ENCODE data around the gene COL27A1. TPM values are rescaled to one million over a fixed set of nuclear protein-coding genes. Genes with fewer than 3 reads are reported as not detected.
"Not testable (repeated sequence)": the region's sequence is repeated elsewhere in the genome, so short reads cannot be mapped to it uniquely, and the experiment has no call there.

Gene COL27A1
- polyA plus RNA-seq, 4 donors = 33.2 to 38.2 (median 35.9) TPM

DNA sequence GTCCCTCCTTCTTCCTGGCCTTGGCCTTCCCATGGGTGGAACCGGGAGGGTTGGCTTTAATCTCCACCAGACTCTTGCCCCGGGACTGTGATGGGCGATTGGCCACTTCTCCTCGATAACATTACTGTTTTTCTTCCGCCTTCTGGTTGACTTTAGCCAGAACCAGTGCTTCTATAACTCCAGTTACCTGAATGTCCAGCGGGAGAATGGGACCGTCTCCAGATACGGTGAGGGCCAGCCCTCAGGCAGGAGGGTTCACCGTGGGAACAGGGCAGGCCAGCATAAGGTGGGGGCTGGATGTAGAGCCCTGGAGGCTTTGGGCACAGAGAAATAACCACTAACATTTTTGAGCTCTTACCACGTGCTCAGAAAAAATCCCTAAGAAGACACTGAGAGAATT lies 175.3 kb downstream of the COL27A1 start:
- DNase-seq (ENCODE audit: low read depth in 4 of 4, low spot score in 3 of 4) = no peak

DNA sequence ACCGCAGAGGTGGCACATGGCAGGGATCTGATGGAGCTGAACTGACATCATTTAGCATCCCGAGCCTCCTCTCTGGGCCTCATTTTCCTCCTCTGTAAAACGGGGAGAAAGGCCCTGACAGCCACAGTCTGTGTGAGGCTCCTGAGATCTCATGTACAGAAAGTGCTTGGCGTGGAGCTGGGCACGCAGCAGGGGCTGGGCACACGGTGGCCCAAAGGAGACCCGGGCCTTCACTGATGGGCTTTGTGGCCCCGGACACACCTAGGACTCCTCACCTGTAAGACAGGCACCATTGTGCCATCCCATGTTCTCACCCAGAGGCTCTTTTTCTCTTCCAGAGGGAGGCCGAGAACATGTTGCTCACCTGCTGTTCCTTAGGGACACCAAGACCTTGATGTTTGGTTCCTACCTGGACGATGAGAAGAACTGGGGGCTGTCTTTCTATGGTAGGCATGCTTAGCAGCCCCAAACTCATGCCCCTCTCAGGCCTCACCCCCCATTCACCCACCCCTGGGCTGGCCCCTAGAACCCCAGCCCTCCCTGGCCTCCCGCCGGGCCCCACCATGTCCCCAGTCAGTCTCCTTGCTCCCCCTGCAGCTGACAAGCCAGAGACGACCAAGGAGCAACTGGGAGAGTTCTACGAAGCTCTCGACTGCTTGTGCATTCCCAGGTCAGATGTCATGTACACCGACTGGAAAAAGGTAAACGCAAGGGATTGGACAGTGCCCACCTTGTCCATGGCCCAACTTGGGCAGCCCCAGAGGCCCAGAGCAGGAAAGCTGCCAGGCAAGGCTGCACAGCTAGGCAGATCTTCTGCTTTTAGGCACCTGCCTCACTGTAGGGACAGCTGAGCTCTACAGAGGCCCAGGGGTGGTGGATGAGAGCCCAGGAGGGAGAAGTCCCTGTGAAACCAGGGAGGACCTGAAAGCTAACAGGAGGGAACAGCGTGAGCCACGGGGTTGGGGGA lies 176.2 kb downstream of the COL27A1 start:
- not testable (repeated sequence) for DNase-seq (ENCODE audit: low read depth in 4 of 4, low spot score in 3 of 4)

DNA sequence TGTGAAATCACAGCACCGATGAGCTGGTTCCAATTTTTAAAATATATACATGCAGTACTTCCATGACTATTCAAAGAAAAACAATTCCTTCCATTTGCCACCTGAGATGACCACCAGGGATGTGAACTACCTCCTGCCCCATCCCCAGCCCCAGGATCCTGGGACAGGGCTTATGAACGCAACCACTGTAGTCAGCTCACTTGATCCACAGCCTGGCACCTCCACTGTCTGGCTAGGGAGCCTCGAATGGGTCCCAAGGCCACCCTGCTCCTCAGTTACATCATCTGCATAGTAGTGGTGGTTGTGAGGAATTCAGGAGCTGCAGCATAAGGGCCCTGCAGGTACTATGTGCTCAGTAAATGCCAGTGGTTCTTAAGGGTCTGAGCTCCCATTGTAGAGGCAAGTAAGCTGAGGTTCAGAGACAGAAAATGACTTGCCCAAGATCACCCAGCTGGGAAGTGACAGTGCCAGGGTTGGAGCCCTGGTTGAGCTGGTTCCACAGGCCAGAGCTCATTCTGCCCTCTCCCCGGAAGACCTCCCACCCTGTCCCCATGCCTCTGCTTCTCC lies 177.2 kb downstream of the COL27A1 start:
- DNase-seq (ENCODE audit: low read depth in 4 of 4, low spot score in 3 of 4) = not testable (repeated sequence)

DNA sequence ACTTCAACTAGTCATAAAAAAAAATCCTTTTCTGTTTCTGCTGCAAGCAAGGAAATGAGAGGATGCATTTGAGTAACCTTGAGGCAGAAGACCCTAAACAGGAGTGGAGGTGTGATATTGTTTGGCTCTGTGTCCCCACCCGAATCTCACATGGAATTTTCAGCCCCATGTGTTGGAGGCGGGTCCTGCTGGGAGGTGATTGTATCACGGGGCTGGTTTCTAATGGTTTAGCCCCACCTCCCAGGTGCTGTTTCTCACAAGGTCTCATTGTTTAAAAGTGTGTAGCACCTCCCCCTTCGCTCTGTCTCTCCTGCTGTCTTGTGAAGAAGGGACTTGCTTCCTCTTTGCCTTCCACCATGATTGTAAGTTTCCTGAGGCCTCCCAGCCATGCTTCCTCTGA lies 178.4 kb downstream of the COL27A1 start:
- DNase-seq (ENCODE audit: low read depth in 4 of 4, low spot score in 3 of 4) = not testable (repeated sequence)

DNA sequence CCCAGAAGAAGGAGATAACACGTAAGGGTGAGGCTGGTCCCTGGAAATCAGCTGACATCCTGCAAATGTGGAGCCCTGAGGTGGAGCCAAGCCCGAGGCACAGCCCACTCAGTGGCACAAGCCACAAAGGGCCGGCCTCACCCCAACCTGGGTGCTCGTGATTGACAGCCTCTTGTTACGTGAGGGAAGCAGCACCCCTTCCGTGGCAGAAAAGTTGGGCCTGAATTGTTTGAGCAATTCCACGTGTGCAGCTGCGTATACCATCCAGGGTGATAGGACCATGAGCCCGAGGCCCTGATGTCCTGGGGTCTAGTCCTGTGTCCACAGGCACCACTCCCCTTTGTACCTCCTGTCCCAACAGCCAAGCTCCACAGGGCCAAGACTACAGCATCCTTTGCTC lies 179.2 kb downstream of the COL27A1 start:
- no peak for DNase-seq (ENCODE audit: low read depth in 4 of 4, low spot score in 3 of 4)

DNA sequence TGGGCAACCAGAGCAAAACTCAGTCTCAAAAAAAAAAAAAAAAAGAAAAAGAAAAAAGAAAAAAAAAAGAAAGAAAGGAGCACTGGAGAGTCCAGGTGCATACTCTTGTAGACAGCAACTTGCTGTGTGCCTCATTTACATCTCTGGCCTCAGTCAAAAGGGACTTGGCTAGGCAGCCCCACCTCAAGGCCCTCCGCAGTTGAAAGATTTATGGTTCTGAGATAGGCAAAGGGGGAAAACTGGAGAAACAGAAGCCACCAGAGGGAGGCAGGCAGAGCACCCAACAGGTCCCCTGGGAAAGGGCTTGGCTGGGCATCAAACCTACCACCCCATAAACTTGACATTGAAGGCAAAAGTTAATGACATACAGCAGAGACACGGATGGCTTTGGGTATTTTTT lies 180.4 kb downstream of the COL27A1 start:
- DNase-seq (ENCODE audit: low read depth in 4 of 4, low spot score in 3 of 4) = no peak

DNA sequence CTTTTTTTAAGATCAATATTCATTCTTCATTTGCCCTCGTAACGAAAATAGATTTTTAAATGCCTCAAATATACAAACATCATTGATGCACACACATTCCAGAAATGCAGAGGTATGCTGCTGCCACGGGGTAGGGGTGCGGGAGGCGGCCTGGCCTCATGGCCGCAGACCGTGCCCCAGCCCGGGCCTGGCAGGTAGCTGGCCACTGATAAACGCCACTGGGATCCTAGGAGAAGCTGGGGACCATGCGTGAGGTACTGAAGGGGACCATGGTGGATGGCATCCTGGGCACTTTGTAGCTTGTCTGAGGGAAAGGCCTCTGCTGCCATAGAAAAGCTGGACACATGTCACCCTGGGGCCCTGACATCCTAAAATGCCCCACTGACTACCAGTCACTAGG lies 180.8 kb downstream of the COL27A1 start:
- DNase-seq (ENCODE audit: low read depth in 4 of 4, low spot score in 3 of 4) = no peak

DNA sequence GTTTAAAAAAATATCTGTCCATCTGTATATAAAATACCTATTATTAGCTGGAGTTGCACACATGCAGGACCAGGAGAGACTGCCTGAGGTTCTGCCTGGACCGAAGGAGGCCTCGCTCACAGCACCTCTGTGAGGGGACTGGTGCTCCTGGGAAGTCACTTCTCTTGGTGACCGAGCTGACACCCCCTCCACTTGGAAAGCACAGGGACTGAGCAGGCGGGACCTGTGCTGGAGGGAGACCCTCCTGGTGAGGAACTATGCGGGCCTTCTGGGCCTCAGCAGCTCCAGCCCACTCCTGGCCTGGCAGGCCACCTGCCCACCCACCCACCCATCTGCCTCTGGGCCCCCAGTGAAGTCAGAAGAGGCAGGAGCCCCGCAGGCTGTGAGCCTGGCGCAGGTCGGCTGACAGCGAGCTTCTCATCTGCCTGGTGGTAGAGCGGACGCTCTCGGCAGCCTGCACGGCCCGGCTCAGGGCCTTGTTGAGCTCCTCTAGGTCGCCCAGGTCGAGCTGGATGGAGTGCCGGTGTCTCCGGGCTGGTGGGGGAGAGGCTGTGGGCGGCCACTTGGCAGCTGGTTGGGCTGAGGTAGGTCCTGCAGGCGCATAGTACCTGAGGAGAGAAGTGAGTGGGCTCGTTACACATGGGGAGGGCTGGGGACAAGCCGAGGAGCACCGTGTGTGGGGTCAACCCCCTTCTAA lies 181.5 kb downstream of the COL27A1 start:
- DNase-seq (ENCODE audit: low read depth in 4 of 4, low spot score in 3 of 4) = no peak

DNA sequence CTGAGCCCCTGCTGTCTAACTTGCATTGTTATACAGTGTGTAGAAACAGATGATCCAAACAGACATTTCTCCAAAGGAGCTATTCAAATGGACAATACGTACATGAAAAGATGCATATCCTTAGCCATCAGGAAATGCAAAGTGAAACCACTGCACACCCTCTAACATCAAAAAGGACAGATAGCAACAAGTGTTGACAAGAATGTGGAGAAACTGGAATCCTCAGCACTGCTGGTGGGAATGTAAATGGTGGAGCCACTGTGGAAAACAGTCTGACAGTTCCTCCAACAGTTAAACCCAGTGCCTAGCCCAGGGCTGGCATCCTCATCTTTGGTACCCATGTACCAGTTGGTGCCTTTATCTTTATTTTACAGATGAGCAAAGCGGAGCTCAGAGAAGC lies 182.8 kb downstream of the COL27A1 start:
- no peak for DNase-seq (ENCODE audit: low read depth in 4 of 4, low spot score in 3 of 4)

DNA sequence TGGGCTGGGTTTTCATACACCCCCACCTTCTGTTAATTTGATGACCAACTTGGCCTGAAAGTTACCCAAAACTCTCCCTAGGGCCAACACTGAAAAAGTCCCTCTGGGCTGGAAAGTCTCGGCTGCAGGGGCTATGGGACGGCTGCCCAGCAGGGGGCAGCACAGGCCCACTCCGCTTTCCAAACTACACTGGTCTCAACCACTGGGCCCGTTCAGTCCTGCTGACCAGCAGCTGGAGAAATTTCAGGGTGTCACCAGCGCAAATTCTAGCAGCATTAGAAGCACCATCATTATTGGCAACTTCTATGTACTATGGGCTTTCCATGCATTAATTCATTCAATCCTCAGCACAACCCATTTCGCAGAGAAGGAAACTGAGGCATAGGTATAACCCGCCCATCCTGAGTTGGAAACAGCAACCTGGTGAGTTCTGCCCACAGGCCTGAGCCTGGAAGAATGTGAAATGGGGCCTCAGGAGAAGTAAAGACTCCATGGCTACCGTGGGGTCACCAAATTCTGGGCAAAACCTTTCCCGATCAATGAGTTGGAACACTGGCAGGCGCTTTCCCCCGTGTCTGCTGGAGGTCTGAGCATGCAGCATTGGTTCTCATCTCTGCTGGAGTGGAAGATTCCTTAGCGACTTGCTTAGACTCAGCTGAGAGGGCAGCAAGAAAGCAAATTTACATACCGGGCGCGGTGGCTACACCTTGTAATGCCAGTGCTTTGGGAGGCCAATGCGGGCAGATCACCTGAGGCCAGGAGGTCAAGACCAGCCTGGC lies 184.0 kb downstream of the COL27A1 start:
- peak in 1 of 4 donors; percentile 10 for DNase-seq (ENCODE audit: low read depth in 4 of 4, low spot score in 3 of 4)

DNA sequence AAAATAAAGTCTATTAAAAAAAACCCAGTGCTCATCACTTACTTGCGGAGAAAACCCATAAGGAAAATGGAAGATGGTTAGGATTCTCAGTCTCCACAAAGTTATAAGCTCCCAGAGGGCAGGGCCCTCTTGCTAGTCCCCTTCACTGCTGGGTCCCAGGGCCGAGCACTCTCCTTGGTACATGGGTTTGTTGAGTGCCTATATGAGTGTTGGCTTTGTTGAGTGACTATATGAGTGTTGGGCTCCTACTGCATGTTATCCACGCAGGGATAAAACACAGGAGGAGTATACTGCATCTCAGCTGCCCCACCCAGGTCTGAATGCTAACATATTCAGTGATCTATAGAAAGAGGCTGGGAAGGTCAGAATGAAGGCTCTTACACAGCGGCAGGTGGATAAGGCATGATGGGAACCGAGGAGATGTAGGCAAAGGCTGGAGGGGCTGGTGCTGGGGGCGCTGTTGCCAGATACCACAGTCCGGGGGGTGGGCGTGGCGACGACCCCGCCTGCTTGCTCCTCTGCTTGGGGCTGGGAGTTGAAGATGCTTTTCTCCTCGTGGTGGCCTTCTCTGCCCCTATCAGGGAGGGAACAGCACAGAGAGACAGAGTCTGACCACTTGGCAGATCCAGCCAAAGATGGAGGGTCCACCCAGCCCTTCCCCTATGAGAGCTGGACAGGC lies 186.0 kb downstream of the COL27A1 start:
- DNase-seq (ENCODE audit: low read depth in 4 of 4, low spot score in 3 of 4) = no peak

DNA sequence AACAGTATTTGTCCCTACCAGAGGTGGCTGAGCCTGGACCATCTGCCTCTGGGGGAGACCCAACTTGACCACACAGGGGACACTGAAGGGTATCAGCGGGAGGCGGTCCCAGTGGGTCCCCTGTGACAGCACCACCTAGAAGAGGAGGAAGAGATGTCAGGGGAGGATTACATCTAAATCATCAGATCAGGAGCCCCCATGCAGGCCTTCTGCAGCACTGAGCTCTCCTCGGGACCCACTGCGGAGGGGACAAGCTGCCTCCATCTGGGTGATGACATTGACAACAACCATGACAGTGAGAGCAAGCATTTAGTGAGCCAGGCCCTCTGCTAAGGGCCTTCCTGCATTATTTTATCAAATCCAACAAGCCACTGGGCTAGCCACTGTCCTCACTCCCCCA lies 186.7 kb downstream of the COL27A1 start:
- no peak for DNase-seq (ENCODE audit: low read depth in 4 of 4, low spot score in 3 of 4)

DNA sequence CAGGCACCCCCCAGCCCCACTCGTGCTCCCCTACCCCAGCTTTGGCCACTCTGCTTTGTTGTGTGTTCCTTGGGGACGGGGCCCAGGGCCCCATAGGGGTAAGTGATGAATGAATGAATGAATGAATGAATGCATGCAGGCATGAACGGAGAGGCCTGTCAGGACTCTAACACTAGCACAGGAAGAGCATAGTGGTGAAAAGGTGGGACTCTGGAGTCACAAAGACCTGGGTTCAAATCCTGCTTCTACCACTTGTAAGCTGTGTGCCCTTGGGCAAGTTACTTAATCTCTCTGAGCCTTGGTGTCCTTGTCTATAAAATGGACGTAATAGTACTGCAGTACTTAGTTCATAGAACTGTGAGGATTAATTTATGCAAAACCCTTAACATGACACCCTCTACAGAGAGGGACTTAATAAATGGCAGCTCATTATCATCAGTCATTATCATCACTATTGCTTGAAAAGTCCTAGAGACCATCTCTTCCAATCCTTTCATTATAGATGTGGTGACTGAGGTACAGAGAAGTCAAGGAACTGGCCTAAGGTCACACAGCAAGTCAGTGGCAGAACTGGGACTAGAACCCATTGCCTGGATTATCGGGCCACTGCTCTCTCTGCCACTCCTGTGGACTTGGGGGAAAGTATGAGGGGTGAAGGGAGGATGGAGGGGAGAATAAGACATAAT lies 187.6 kb downstream of the COL27A1 start:
- DNase-seq (ENCODE audit: low read depth in 4 of 4, low spot score in 3 of 4) = no peak

DNA sequence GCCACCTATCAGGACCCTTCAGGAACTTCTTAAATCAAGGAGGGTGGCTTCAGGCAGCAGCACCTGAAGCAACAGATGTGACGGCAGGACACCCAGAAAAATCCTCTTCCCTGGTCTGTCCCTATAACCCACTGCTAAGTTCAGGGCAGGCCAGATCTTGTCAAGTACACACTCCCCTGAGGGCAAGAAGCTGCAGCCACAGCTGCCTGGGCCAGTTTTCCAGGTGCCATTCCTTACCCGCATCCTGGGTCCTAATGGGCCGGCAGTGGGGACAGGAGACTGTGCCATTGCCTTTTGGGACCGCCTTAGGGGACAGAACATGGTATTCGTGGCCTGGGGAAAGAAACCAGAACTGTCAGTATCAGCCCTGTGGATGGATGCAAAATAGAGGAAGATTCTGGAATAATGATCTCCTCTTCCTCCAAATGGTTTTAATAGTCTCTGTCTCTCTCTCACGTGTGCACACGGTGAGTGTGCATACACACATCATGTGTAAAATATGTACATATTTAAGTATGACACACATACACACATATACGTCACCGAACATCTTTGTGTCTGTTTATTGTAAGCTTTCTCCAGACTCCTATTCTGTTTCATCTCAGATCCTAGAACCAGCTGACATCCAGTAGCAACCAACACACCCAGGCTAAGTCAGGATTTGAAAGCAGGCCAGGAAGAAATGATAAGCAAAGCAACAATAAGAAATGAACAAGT lies 188.3 kb downstream of the COL27A1 start:
- DNase-seq (ENCODE audit: low read depth in 4 of 4, low spot score in 3 of 4) = no peak

DNA sequence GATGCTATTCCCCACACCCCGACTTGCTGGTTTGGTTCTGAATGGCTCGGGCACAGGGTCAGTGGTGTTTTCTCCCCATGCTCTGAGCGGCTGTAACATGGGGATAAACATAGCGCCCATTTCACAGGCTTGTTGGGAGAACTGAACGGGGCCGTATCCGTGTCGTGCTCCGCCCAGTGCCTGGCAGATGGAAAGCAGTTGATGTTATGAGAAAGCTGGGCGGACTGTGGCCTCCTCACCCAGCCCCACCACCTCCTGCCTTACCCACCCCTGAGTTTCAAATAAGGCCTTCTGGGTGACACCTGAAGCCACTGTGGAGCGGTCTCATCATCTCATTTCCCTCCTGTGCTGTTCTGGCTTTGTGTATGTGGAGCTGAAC lies 188.8 kb downstream of the COL27A1 start:
- DNase-seq (ENCODE audit: low read depth in 4 of 4, low spot score in 3 of 4) = no peak

DNA sequence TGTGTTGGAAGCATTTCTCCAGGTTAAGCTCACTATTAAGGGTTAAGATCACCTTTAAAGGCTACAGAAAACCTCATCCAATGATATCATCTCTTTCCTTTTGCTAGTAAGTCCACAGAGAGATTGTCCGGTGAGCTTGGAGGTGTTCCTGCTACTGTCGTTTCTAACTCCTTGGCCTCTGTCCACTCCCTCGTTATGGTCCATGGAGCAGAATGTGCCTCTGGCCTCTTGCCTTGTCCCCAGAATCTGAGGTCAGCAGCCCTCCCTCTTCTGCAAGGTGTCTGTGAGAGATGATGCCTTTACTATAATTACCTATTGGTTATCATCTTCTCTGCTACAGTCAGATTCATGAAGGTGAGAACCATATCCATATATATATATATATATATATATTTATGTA lies 189.4 kb downstream of the COL27A1 start:
- no peak for DNase-seq (ENCODE audit: low read depth in 4 of 4, low spot score in 3 of 4)

DNA sequence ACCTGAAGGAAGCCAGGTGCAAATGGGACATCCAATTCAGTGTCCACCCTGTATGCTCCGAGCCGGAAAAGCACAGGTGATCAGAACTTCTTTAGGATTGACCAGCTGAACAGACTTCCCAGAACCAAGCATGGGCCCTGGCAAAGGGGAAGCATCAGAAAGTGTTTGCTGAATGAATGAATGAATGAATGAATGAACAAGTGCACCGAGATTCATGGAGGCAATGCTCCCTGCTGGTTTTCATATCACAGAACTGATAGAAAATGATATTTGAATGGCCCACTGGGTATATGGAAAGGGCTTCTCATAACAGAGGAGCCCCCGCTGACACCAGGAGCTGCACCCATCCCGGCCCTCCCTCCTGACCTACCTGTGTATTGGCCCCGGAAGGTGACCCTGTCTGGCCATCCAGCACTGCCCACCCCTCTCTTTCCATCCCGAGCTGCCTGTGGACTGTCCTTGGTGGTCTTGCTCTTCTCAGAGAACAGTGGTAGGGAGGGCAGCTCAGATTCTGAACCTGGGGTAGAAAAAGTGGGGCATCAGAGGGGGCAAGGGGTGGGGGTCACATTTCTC lies 190.2 kb downstream of the COL27A1 start:
- DNase-seq (ENCODE audit: low read depth in 4 of 4, low spot score in 3 of 4) = no peak

DNA sequence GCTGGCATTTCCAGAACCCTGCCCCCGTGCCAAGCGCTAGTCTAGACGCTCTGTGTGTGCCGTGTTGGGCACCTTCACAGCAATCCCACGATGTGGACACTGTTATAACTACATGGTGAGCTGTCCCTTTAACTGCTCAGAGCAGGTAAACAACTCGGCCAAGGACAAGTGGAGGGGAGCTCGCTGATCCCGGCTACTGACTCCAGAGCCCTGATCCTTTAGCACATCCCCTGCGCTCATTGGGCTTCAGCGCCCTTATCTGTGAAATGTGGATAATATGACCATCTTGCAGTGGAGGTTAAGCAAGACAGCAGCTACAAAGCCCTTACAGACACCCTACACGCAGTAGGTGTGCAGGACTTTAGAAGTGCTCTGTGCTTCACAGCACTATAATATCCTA lies 190.8 kb downstream of the COL27A1 start:
- no peak for DNase-seq (ENCODE audit: low read depth in 4 of 4, low spot score in 3 of 4)

DNA sequence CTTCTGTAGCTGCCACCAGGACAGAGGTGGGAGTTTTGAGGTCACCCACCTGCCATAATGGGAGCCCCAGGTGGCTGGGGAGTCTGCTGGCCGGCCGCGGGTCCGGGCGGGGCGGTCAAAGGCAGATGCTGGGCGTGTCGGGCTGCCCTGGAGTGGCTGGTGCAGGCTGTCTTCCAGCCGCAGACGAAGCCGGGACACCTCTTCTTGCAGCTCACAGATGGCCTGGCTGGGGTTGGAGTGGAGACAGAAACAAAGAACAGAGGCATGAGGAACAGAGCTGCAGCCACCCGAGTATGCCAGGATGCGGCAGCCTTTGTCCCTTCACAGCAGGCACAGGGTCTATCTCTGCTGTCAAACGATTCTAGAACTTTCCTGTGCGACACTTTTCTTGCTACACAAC lies 192.3 kb downstream of the COL27A1 start:
- no peak for DNase-seq (ENCODE audit: low read depth in 4 of 4, low spot score in 3 of 4)
